ENCODE measurements around the gene SELE. TPM values are rescaled to one million over a fixed set of nuclear protein-coding genes. Genes with fewer than 3 reads are reported as not detected.

The SELE gene
- total and polyA plus RNA-seq, 2 of the 8 experiments (the other 6 are each of a cell fraction or from before 2014, with no cell fraction given): not detected

DNA sequence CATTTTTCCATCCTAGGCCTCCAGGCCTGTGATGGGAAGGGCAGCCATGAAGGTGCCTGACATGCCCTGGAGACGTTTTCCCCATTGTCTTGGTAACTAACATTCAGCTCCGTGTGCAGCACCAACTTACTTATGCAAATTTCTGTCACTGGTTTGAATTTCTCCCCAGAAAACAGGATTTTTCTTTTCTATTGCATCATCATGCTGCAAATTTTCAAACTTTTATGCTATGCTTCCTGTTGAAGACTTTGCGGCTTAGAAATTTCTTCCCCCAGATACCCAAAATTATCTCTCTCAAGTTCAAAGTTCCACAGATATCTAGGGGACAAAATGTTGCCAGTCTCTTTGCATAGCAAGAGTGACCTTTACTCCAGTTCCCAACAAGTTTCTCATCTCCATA is 25.2 kb upstream of the SELE start:
- Histone ChIP-seq H3K27ac (ENCODE audit: low read depth, low read length) (no peak overlapping the region), H3K36me3 (ENCODE audit: control insufficient read depth in 2 of 4, insufficient read depth in 4 of 4, low read length in 3 of 4) (no peaks in the 10 kb centered on the region)
- CTCF ChIA-PET (ENCODE audit: partially characterized antibody): interaction anchor here (1.0 kb wide), 1 partner anchor 23 kb away, joined by 3 read pairs; no protein-coding TSS in a partner anchor
- no peak for TF ChIP-seq SP4 (IDR thresholded peaks at IDR 0.05; ENCODE audit: low read length)
- no peak for TF ChIP-seq RAD21 (IDR thresholded peaks at IDR 0.05 in 1 of 2, conservative IDR thresholded peaks at IDR 0.05 in 1 of 2; ENCODE audit: low read depth in 2 of 2, low read length in 2 of 2)
- TF ChIP-seq, protein P1, sequence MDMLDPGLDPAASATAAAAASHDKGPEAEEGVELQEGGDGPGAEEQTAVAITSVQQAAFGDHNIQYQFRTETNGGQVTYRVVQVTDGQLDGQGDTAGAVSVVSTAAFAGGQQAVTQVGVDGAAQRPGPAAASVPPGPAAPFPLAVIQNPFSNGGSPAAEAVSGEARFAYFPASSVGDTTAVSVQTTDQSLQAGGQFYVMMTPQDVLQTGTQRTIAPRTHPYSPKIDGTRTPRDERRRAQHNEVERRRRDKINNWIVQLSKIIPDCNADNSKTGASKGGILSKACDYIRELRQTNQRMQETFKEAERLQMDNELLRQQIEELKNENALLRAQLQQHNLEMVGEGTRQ (IDR thresholded peaks at IDR 0.05; ENCODE audit: low read length): no peak
- TF ChIP-seq RBBP5 (IDR thresholded peaks at IDR 0.05; ENCODE audit: borderline replicate concordance, low read depth, low read length): no peak
- TF ChIP-seq YY1 (IDR thresholded peaks at IDR 0.05; ENCODE audit: low read depth, low read length): no peak
- TF ChIP-seq CTBP2 (IDR thresholded peaks at IDR 0.05; ENCODE audit: borderline replicate concordance, insufficient read depth, insufficient read length, low read length): no peak
- TF ChIP-seq SIX5 (IDR thresholded peaks at IDR 0.05; ENCODE audit: low read depth, low read length): no peak
- no peak for TF ChIP-seq KDM1A (IDR thresholded peaks at IDR 0.05; ENCODE audit: borderline replicate concordance, low read length)
- no peak for TF ChIP-seq HDAC2 (IDR thresholded peaks at IDR 0.05; ENCODE audit: borderline replicate concordance in 1 of 2, low read depth in 2 of 2, low read length in 2 of 2)
- no peak for TF ChIP-seq NRF1 (IDR thresholded peaks at IDR 0.05; ENCODE audit: low read depth, low read length)
- TF ChIP-seq SIRT6 (IDR thresholded peaks at IDR 0.05; ENCODE audit: low read length): no peak
- no peak for TF ChIP-seq FOSL1 (IDR thresholded peaks at IDR 0.05; ENCODE audit: insufficient read depth, low read depth, low read length)
- TF ChIP-seq POLR2A (IDR thresholded peaks at IDR 0.05; ENCODE audit: control extremely low read depth in 1 of 2, low read depth in 2 of 2, low read length in 2 of 2): no peak
- TF ChIP-seq CHD1 (IDR thresholded peaks at IDR 0.05; ENCODE audit: low read depth, low read length): no peak

More for the DNA sequence above, 25.2 kb upstream of the SELE start:
- H4K91ac ChIP-seq (replicated peaks; ENCODE audit: insufficient read length, low read length): no peak overlapping the region
- H2BK15ac ChIP-seq (ENCODE audit: low read length): no peak overlapping the region
- DNase-seq (ENCODE audit: low read depth in 1 of 2, low spot score in 2 of 2) (no peak), FAIRE-seq (no peak)
- H4K20me1 ChIP-seq (replicated peaks in 1 of 2; ENCODE audit: control insufficient read depth in 1 of 2, insufficient read depth in 2 of 2, low read length in 2 of 2): no peaks in the 10 kb centered on the region
- H3K79me2 ChIP-seq (ENCODE audit: control insufficient read depth in 1 of 2, insufficient read depth in 2 of 2, low read length in 2 of 2): no peaks in the 10 kb centered on the region
- H3K18ac ChIP-seq (ENCODE audit: extremely low read depth, low read length): no peak overlapping the region
- 90% methylated on average over 3 of the region's 3 CpGs; no CpG with 5 or more reads in 1 of the 2 experiments for WGBS, 2 experiments (ENCODE audit: extremely low coverage in 1 of 2, insufficient coverage in 1 of 2, insufficient read length in 1 of 2, insufficient replicate concordance in 2 of 2, low coverage in 1 of 2, low lambda C conversion rate in 2 of 2, missing lambda C conversion rate in 1 of 2)
- no peak overlapping the region for H2AFZ ChIP-seq (ENCODE audit: low read length)
- H3K23ac ChIP-seq (ENCODE audit: insufficient read length): no peak overlapping the region
- no peak overlapping the region for H3K4ac ChIP-seq (replicated peaks; ENCODE audit: insufficient read length, low read depth, low read length)
- no peak overlapping the region for H2BK5ac ChIP-seq (ENCODE audit: low read depth, low read length)
- H3K9ac ChIP-seq (replicated peaks in 1 of 4; ENCODE audit: extremely low read depth in 1 of 4, low read depth in 3 of 4, low read length in 3 of 4): no peak overlapping the region
- POLR2A ChIA-PET (ENCODE audit: partially characterized antibody): no interaction called here
- no peaks in the 10 kb centered on the region for H3K79me1 ChIP-seq (ENCODE audit: low read depth, low read length)
- no peak overlapping the region for H4K8ac ChIP-seq (ENCODE audit: extremely low read depth, insufficient read depth, low read length)
- H3K14ac ChIP-seq (ENCODE audit: insufficient read length): no peak overlapping the region
- no peaks in the 10 kb centered on the region for H3K27me3 ChIP-seq (replicated peaks in 1 of 4; ENCODE audit: control insufficient read depth in 3 of 4, extremely low read depth in 1 of 4, insufficient read depth in 3 of 4, low read length in 3 of 4)
- peaks cover 5 to 7% of the 10 kb centered on the region in 2 experiments; a peak in 2 of 4 replicates for H3K9me3 ChIP-seq (ENCODE audit: insufficient read depth in 2 of 2, low read depth in 1 of 2, low read length in 1 of 2)
- H2AK5ac ChIP-seq (ENCODE audit: low read depth, low read length): no peak overlapping the region
- no peak overlapping the region for H3K4me2 ChIP-seq (ENCODE audit: insufficient read depth in 1 of 2, low read depth in 2 of 2, low read length in 2 of 2)
- H2BK120ac ChIP-seq (replicated peaks; ENCODE audit: low read depth, low read length): no peak overlapping the region
- no peak overlapping the region for H2BK20ac ChIP-seq (ENCODE audit: low read length)
- H3K56ac ChIP-seq (replicated peaks; ENCODE audit: insufficient read length, low read depth, low read length): no peak overlapping the region
- H3K4me1 ChIP-seq (replicated peaks in 1 of 4; ENCODE audit: control insufficient read depth in 3 of 4, insufficient read depth in 4 of 4, low read length in 3 of 4): no peaks in the 10 kb centered on the region
- H3K23me2 ChIP-seq (ENCODE audit: low read depth, low read length): no peaks in the 10 kb centered on the region
- no peak overlapping the region for H3K4me3 ChIP-seq (ENCODE audit: extremely low read depth in 1 of 4, insufficient read depth in 2 of 4, low read depth in 3 of 4, low read length in 4 of 4)
- no peak overlapping the region for H4K5ac ChIP-seq (ENCODE audit: insufficient read length, low read depth, low read length)
- no peak overlapping the region for H2BK12ac ChIP-seq (ENCODE audit: low read depth, low read length)
